HepG2 (cell line): ENCODE measurements around the gene MYO7A. TPM values are rescaled to one million over a fixed set of nuclear protein-coding genes. Genes with fewer than 3 reads are reported as not detected.

Experiments
- ATAC-seq: fragments of 200-7000 bp; cut with Tn5 transposase; 3 replicates; pipeline ENCODE4 v1.9.1; 2020; ENCODE audit warnings: mild to moderate bottlenecking, moderate library complexity
- BruUV-seq: library from RNA; stranded (reverse); fragments of 400-500 nt; replicated peaks from 2 replicates; lab custom pipeline; 2021; lab: Mats Ljungman, UMichigan
- CTCF ChIA-PET: fragments of 300-600 bp; formaldehyde crosslinking; extraction: SDS; loops from one replicate; lab custom pipeline; 2021; ENCODE audit warnings: low total read pairs, inconsistent platforms, low intra/inter-chr PET ratio; lab: Yijun Ruan, JAX
- POLR2A ChIA-PET: fragments of 350-600 bp; sonication (Branson Sonifier 250); formaldehyde crosslinking; loops from one replicate; lab custom pipeline; 2020; ENCODE audit warnings: antibody characterized with exemption, inconsistent platforms; lab: Yijun Ruan, JAX
- DNase-seq: peaks from one replicate; pipeline ENCODE4 v3.0.0-alpha.2; 2015; ENCODE audit warnings: low spot score
- FAIRE-seq: peaks from 3 replicates; lab custom pipeline; 2011; peaks lifted over from hg19 to GRCh38; lab: Jason Lieb, UNC
- H2AFZ ChIP-seq: one replicate; pipeline ENCODE4 v1.6.1; 2011; ENCODE audit warnings: low read length, inconsistent platforms
- H3K27ac ChIP-seq: fragments of 300-600 bp; 3 replicates; pipeline ENCODE4 v1.8.0; 2011; ENCODE audit warnings: mixed run types, mild to moderate bottlenecking, mixed read lengths, low read length, inconsistent platforms; ENCODE audit not compliant: insufficient read depth; ENCODE audit errors: extremely low read length
- H3K27me3 ChIP-seq, 2 experiments: fragments of 200-600 bp in 1 of 2; 2 replicates in 1 of 2; 3 replicates in 1 of 2; pipeline versions ENCODE4 v1.6.0 to v1.8.0; 2011; ENCODE audit warnings: low read length in 2 of 2, mild to moderate bottlenecking in 2 of 2, moderate library complexity in 2 of 2, inconsistent platforms in 1 of 2; ENCODE audit not compliant: insufficient read depth in 2 of 2, control insufficient read depth in 1 of 2
- H3K36me3 ChIP-seq, 2 experiments: fragments of 200-600 bp in 1 of 2; replicated peaks in 1 of 2; 2 replicates in 1 of 2; 3 replicates in 1 of 2; pipeline versions ENCODE4 v1.5.1 to v1.8.0; 2011; ENCODE audit warnings: low read length in 2 of 2, inconsistent platforms in 1 of 2; ENCODE audit not compliant: insufficient read depth in 2 of 2, control insufficient read depth in 1 of 2
- H3K4me1 ChIP-seq: 2 replicates; pipeline ENCODE4 v1.5.1; 2012; ENCODE audit warnings: low read length, inconsistent platforms; ENCODE audit not compliant: insufficient read depth
- H3K4me2 ChIP-seq: 2 replicates; pipeline ENCODE4 v1.6.0; 2011; ENCODE audit warnings: low read depth, low read length, inconsistent platforms
- H3K4me3 ChIP-seq, 3 experiments: fragments of 200-600 bp in 1 of 3; sonication (generic), shearing (Covaris generic) in 1 of 3; replicated peaks in 1 of 3; 2 replicates each; pipeline ENCODE4 v1.5.1; 2011 to 2016; ENCODE audit warnings: low read length in 3 of 3, inconsistent platforms in 2 of 3, low read depth in 2 of 3, mild to moderate bottlenecking in 2 of 3, control low read depth in 1 of 3, mixed read lengths in 1 of 3; ENCODE audit not compliant: insufficient read depth in 1 of 3
- H3K79me2 ChIP-seq: one replicate; pipeline ENCODE4 v1.6.1; 2011; ENCODE audit warnings: low read length, inconsistent platforms; ENCODE audit not compliant: insufficient read depth
- H3K9ac ChIP-seq: 2 replicates; pipeline ENCODE4 v1.6.0; 2011; ENCODE audit warnings: mild to moderate bottlenecking, low read depth, low read length, inconsistent platforms; ENCODE audit not compliant: insufficient read depth
- H3K9me3 ChIP-seq: 2 replicates; pipeline ENCODE4 v1.5.1; 2012; ENCODE audit warnings: mild to moderate bottlenecking, low read length
- H4K20me1 ChIP-seq: 2 replicates; pipeline ENCODE4 v1.6.0; 2011; ENCODE audit warnings: inconsistent platforms, mild to moderate bottlenecking, low read length, moderate library complexity; ENCODE audit not compliant: insufficient read depth
- BHLHE40 ChIP-seq: IDR thresholded peaks from 2 replicates; pipeline ENCODE4 v1.6.1; 2011; ENCODE audit warnings: low read length, improper control_type of control experiment
- CBX1 ChIP-seq: IDR thresholded peaks from one replicate; pipeline ENCODE4 v1.6.1; 2016; ENCODE audit warnings: antibody characterized with exemption, low read depth
- FIP1L1 ChIP-seq: fragments of 200-400 bp; formaldehyde crosslinking; IDR thresholded peaks from 2 replicates; pipeline ENCODE4 v1.6.1; 2018; ENCODE audit warnings: low read depth, mild to moderate bottlenecking, low read length, moderate library complexity, borderline replicate concordance; ENCODE audit not compliant: insufficient read depth
- FOSL2 ChIP-seq: sonication (generic); formaldehyde crosslinking; IDR thresholded peaks from 2 replicates; pipeline ENCODE4 v1.4.0; 2020; ENCODE audit warnings: missing genetic modification reagents
- GABPA ChIP-seq, 2 experiments: IDR thresholded peaks; 2 replicates each; pipeline ENCODE4 v1.6.1; 2011 to 2016; ENCODE audit warnings: low read depth in 2 of 2, low read length in 1 of 2, missing biosample characterization in 1 of 2, missing genetic modification characterization in 1 of 2
- KLF13 ChIP-seq: sonication (generic); formaldehyde crosslinking; IDR thresholded peaks from 2 replicates; pipeline ENCODE4 v1.4.0; 2020; ENCODE audit warnings: mild to moderate bottlenecking, missing genetic modification reagents
- NCOA1 ChIP-seq: sonication (generic); formaldehyde crosslinking; IDR thresholded peaks from 2 replicates; pipeline ENCODE4 v1.9.0; 2021; ENCODE audit warnings: missing genetic modification reagents
- NCOA2 ChIP-seq: sonication (generic); formaldehyde crosslinking; IDR thresholded peaks from 2 replicates; pipeline ENCODE4 v1.8.0; 2022; ENCODE audit warnings: inconsistent platforms
- NFIB ChIP-seq: sonication (generic); formaldehyde crosslinking; IDR thresholded peaks from 2 replicates; pipeline ENCODE4 v1.9.0; 2021; ENCODE audit warnings: missing genetic modification reagents, mild to moderate bottlenecking, borderline replicate concordance
- PAWR ChIP-seq: sonication (generic); formaldehyde crosslinking; IDR thresholded peaks from 2 replicates; pipeline ENCODE4 v1.4.0; 2020; ENCODE audit warnings: missing genetic modification reagents, mild to moderate bottlenecking, borderline replicate concordance
- ZBTB21 ChIP-seq: sonication (generic); formaldehyde crosslinking; IDR thresholded peaks from 2 replicates; pipeline ENCODE4 v1.4.0; 2020; ENCODE audit warnings: missing genetic modification reagents
- ZNF251 ChIP-seq: sonication (generic); formaldehyde crosslinking; IDR thresholded peaks from 2 replicates; pipeline ENCODE4 v1.9.0; 2021; ENCODE audit warnings: mild to moderate bottlenecking, missing genetic modification reagents
- ZNF546 ChIP-seq: sonication (generic); formaldehyde crosslinking; conservative IDR thresholded peaks from 2 replicates; pipeline ENCODE4 v1.8.1; 2023; ENCODE audit warnings: mild to moderate bottlenecking, missing genetic modification reagents
- ZNF749 ChIP-seq: sonication (generic); formaldehyde crosslinking; IDR thresholded peaks from 2 replicates; pipeline ENCODE4 v1.8.0; 2022; ENCODE audit warnings: mild to moderate bottlenecking, missing genetic modification reagents, moderate library complexity, borderline replicate concordance
- WGBS: methylation state at CpG from one replicate; pipeline ENCODE4 v1.1.6; 2017; ENCODE audit warnings: low lambda C conversion rate; 5-methylcytosine and 5-hydroxymethylcytosine counted together
- in situ Hi-C: cut with HindIII; loops from 2 replicates; pipeline ENCODE4 v1.10.0; 2017; ENCODE audit warnings: low pct_unique_long_range_greater_than_20kb; ENCODE audit not compliant: extremely low pct_ligation_motif_present
- intact Hi-C: fragments of 100-400 bp; cut with micrococcal nuclease; formaldehyde crosslinking; loops from one replicate; pipeline ENCODE4 v1.10.0; 2022; ENCODE audit not compliant: unreplicated experiment
- polyA plus RNA-seq, 8 experiments: library from polyadenylated mRNA; depleted of rRNA in 3 of 8; stranded (reverse) in 7 of 8; unstranded in 1 of 8; fragments of >200 nt; fragmentation: Illumina TruSeq in 4 of 8; extraction: Trizol in 4 of 8; gene quantifications; 2 replicates each; pipeline versions ENCODE4 v1.2.1 to v1.2.3, GENCODE V29; 2011 to 2016; ENCODE audit warnings: low read depth in 4 of 8, missing spikeins in 1 of 8, mixed read lengths in 1 of 8; ENCODE audit not compliant: insufficient read depth in 1 of 8
- total RNA-seq, 5 experiments: library from RNA; depleted of rRNA; stranded (reverse); fragments of >200 nt; fragmentation: Illumina TruSeq; extraction: Trizol; gene quantifications; 2 replicates each; pipeline ENCODE4 v1.2.3, GENCODE V29; 2016; ENCODE audit warnings: low read depth in 1 of 5
- TF ChIP-seq, protein P1 (sequence below): sonication (generic); formaldehyde crosslinking; IDR thresholded peaks from 2 replicates; pipeline ENCODE4 v1.4.0; 2020; ENCODE audit warnings: missing genetic modification reagents, borderline replicate concordance
- TF ChIP-seq, protein P2 (sequence below): IDR thresholded peaks from 2 replicates; pipeline ENCODE4 v1.6.1; 2016; ENCODE audit warnings: low read depth, missing genetic modification reagents, missing compliant biosample characterization
- TF ChIP-seq, protein P3 (sequence below): sonication (generic); formaldehyde crosslinking; IDR thresholded peaks from 2 replicates; pipeline ENCODE4 v1.5.1; 2020; ENCODE audit warnings: mild to moderate bottlenecking, missing genetic modification reagents, borderline replicate concordance

Gene MYO7A
- total and polyA plus RNA-seq, 2 of the 13 experiments (the other 11 are each of a cell fraction or from before 2014, with no cell fraction given), result 7.5 to 10.0 TPM

DNA sequence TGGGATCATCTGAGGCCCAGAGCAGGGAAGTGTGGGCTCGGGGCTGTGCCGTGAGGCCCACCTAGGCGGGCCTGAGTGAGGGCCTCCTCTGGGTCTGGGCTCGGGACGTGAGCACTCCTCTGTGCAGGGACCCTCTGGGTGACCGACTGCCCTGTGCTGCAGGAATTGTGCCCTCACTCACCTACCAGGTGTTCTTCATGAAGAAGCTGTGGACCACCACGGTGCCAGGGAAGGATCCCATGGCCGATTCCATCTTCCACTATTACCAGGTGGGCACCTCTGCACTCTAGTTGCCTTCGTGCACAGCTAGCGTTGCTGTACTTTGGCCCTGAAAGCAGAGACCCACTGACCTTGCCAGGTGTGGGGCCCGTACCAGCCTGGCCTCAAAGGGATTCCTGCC, 80.5 kb downstream of the MYO7A start:
- H3K4me1 ChIP-seq, result 0 out of 2 replicates have a peak, but pooled peaks cover 6% of the 10 kb centered on the region
- ChIA-PET POLR2A (no interaction called here), CTCF (no interaction called here)
- H3K9ac ChIP-seq, result no peak overlapping the region
- no peaks in the 10 kb centered on the region for H3K27me3 ChIP-seq
- no peak for FAIRE-seq
- H3K27ac ChIP-seq, result no peak overlapping the region
- H3K4me2 ChIP-seq, result no peak overlapping the region
- no peak overlapping the region for H2AFZ ChIP-seq
- in situ Hi-C loops, result no loop called here
- no peak overlapping the region for H3K4me3 ChIP-seq
- intact Hi-C loops, result no loop called here
- ATAC-seq, result no peak
- H3K79me2 ChIP-seq, result no peaks in the 10 kb centered on the region
- BruUV-seq, result no TSS peak
- no peak for DNase-seq
- WGBS, result 70% methylated on average over 4 of the region's 11 CpGs
- H3K36me3 ChIP-seq, result peaks cover 0 to 4% of the 10 kb centered on the region in 2 experiments; a peak in 1 of 5 replicates
- no peaks in the 10 kb centered on the region for H4K20me1 ChIP-seq
- H3K9me3 ChIP-seq, result no peaks in the 10 kb centered on the region
- TF ChIP-seq ZNF749, result no peak
- no peak for TF ChIP-seq PAWR (CRISPR knock-in tag)
- TF ChIP-seq ZNF546, result no peak
- no peak for TF ChIP-seq FOSL2 (CRISPR knock-in tag)
- TF ChIP-seq ZBTB21 (CRISPR knock-in tag), result no peak
- TF ChIP-seq, protein P1, sequence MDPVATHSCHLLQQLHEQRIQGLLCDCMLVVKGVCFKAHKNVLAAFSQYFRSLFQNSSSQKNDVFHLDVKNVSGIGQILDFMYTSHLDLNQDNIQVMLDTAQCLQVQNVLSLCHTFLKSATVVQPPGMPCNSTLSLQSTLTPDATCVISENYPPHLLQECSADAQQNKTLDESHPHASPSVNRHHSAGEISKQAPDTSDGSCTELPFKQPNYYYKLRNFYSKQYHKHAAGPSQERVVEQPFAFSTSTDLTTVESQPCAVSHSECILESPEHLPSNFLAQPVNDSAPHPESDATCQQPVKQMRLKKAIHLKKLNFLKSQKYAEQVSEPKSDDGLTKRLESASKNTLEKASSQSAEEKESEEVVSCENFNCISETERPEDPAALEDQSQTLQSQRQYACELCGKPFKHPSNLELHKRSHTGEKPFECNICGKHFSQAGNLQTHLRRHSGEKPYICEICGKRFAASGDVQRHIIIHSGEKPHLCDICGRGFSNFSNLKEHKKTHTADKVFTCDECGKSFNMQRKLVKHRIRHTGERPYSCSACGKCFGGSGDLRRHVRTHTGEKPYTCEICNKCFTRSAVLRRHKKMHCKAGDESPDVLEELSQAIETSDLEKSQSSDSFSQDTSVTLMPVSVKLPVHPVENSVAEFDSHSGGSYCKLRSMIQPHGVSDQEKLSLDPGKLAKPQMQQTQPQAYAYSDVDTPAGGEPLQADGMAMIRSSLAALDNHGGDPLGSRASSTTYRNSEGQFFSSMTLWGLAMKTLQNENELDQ (CRISPR knock-in tag), result no peak
- no peak for TF ChIP-seq NFIB (CRISPR knock-in tag)
- TF ChIP-seq, protein P2, sequence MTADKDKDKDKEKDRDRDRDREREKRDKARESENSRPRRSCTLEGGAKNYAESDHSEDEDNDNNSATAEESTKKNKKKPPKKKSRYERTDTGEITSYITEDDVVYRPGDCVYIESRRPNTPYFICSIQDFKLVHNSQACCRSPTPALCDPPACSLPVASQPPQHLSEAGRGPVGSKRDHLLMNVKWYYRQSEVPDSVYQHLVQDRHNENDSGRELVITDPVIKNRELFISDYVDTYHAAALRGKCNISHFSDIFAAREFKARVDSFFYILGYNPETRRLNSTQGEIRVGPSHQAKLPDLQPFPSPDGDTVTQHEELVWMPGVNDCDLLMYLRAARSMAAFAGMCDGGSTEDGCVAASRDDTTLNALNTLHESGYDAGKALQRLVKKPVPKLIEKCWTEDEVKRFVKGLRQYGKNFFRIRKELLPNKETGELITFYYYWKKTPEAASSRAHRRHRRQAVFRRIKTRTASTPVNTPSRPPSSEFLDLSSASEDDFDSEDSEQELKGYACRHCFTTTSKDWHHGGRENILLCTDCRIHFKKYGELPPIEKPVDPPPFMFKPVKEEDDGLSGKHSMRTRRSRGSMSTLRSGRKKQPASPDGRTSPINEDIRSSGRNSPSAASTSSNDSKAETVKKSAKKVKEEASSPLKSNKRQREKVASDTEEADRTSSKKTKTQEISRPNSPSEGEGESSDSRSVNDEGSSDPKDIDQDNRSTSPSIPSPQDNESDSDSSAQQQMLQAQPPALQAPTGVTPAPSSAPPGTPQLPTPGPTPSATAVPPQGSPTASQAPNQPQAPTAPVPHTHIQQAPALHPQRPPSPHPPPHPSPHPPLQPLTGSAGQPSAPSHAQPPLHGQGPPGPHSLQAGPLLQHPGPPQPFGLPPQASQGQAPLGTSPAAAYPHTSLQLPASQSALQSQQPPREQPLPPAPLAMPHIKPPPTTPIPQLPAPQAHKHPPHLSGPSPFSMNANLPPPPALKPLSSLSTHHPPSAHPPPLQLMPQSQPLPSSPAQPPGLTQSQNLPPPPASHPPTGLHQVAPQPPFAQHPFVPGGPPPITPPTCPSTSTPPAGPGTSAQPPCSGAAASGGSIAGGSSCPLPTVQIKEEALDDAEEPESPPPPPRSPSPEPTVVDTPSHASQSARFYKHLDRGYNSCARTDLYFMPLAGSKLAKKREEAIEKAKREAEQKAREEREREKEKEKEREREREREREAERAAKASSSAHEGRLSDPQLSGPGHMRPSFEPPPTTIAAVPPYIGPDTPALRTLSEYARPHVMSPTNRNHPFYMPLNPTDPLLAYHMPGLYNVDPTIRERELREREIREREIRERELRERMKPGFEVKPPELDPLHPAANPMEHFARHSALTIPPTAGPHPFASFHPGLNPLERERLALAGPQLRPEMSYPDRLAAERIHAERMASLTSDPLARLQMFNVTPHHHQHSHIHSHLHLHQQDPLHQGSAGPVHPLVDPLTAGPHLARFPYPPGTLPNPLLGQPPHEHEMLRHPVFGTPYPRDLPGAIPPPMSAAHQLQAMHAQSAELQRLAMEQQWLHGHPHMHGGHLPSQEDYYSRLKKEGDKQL (CRISPR knock-in tag), result no peak
- no peak for TF ChIP-seq ZNF251 (CRISPR knock-in tag)
- no peak for TF ChIP-seq KLF13 (CRISPR knock-in tag)
- TF ChIP-seq GABPA (IDR thresholded peaks at IDR 0.05; ENCODE audit: low read depth, low read length), result no peak
- TF ChIP-seq GABPA (CRISPR knock-in tag; IDR thresholded peaks at IDR 0.05; ENCODE audit: low read depth), result no peak
- no peak for TF ChIP-seq NCOA1 (CRISPR knock-in tag)
- TF ChIP-seq FIP1L1, result no peak
- no peak for TF ChIP-seq BHLHE40
- TF ChIP-seq, protein P3, sequence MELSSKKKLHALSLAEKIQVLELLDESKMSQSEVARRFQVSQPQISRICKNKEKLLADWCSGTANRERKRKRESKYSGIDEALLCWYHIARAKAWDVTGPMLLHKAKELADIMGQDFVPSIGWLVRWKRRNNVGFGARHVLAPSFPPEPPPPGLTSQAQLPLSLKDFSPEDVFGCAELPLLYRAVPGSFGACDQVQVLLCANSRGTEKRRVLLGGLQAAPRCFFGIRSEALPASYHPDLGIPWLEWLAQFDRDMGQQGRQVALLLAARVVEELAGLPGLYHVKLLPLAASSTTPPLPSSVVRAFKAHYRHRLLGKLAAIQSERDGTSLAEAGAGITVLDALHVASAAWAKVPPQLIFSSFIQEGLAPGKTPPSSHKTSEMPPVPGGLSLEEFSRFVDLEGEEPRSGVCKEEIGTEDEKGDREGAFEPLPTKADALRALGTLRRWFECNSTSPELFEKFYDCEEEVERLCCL (CRISPR knock-in tag), result no peak
- TF ChIP-seq NCOA2 (CRISPR knock-in tag), result no peak
- TF ChIP-seq CBX1, result no peak
